HepG2 (cell line): ENCODE data around the gene TSPAN31. TPM values are rescaled to one million over a fixed set of nuclear protein-coding genes. Genes with fewer than 3 reads are reported as not detected.

Experiments used
- ASH2L ChIP-seq: fragments of 300-600, 200-600 bp; sonication (generic); IDR thresholded peaks from 2 replicates; pipeline ENCODE4 v1.7.0; 2017; ENCODE audit warnings: low read depth, mild to moderate bottlenecking, moderate library complexity, mixed read lengths, low read length; ENCODE audit not compliant: insufficient read length
- BORCS8-MEF2B ChIP-seq: sonication (generic); formaldehyde crosslinking; IDR thresholded peaks from 2 replicates; pipeline ENCODE4 v1.8.0; 2022; ENCODE audit warnings: mild to moderate bottlenecking, missing genetic modification reagents
- DPF2 ChIP-seq: sonication (generic); formaldehyde crosslinking; IDR thresholded peaks from 2 replicates; pipeline ENCODE4 v1.4.0; 2020; ENCODE audit warnings: mild to moderate bottlenecking, low read depth, missing genetic modification reagents, borderline replicate concordance
- FOXO1 ChIP-seq: sonication (generic); formaldehyde crosslinking; IDR thresholded peaks from 2 replicates; pipeline ENCODE4 v1.4.0; 2020; ENCODE audit warnings: missing genetic modification reagents
- HCFC1 ChIP-seq: fragments of 150-350 bp; IDR thresholded peaks from 2 replicates; pipeline ENCODE4 v1.6.1; 2014; ENCODE audit warnings: low read depth, low read length
- HNRNPL ChIP-seq: fragments of 200-400 bp; formaldehyde crosslinking; IDR thresholded peaks from 2 replicates; pipeline ENCODE4 v1.6.1; 2017; ENCODE audit warnings: mild to moderate bottlenecking, low read depth, low read length
- IRF2 ChIP-seq: IDR thresholded peaks from 2 replicates; pipeline ENCODE4 v1.6.1; 2018; ENCODE audit warnings: missing genetic modification reagents, missing compliant biosample characterization
- MAZ ChIP-seq, 2 experiments: sonication (generic) in 1 of 2; formaldehyde crosslinking in 1 of 2; IDR thresholded peaks; 2 replicates each; pipeline versions ENCODE4 v1.5.0 to v1.6.1; 2012 to 2020; ENCODE audit warnings: low read depth in 2 of 2, mild to moderate bottlenecking in 2 of 2, borderline replicate concordance in 1 of 2, improper control_type of control experiment in 1 of 2, low read length in 1 of 2, missing genetic modification reagents in 1 of 2, moderate library complexity in 1 of 2
- MEIS2 ChIP-seq: sonication (generic); formaldehyde crosslinking; IDR thresholded peaks from 2 replicates; pipeline ENCODE4 v1.9.0; 2021; ENCODE audit warnings: mild to moderate bottlenecking, missing genetic modification reagents
- NFKBIZ ChIP-seq: IDR thresholded peaks from 2 replicates; pipeline ENCODE4 v1.6.1; 2018; ENCODE audit warnings: missing genetic modification reagents, missing compliant biosample characterization
- RNF2 ChIP-seq: fragments of 450-650 bp; conservative IDR thresholded peaks from 2 replicates; pipeline ENCODE4 v1.6.1; 2016; ENCODE audit warnings: low read depth
- SMAD1 ChIP-seq: sonication (generic); formaldehyde crosslinking; IDR thresholded peaks from 2 replicates; pipeline ENCODE4 v1.4.0; 2020; ENCODE audit warnings: missing genetic modification reagents, low read depth, mild to moderate bottlenecking, borderline replicate concordance
- SMC3 ChIP-seq: IDR thresholded peaks from 2 replicates; pipeline ENCODE4 v1.6.1; 2011; ENCODE audit warnings: low read length, improper control_type of control experiment
- TAF15 ChIP-seq: fragments of 200-400 bp; formaldehyde crosslinking; IDR thresholded peaks from one replicate; pipeline ENCODE4 v1.6.1; 2018; ENCODE audit warnings: mild to moderate bottlenecking, low read depth, low read length; ENCODE audit not compliant: poor library complexity, severe bottlenecking
- ZFP41 ChIP-seq: sonication (generic); formaldehyde crosslinking; IDR thresholded peaks from 2 replicates; pipeline ENCODE4 v1.4.0; 2020; ENCODE audit warnings: mild to moderate bottlenecking, missing genetic modification reagents, borderline replicate concordance
- ZMAT3 ChIP-seq: sonication (generic); formaldehyde crosslinking; conservative IDR thresholded peaks from 2 replicates; pipeline ENCODE4 v1.7.0; 2021; ENCODE audit warnings: missing genetic modification reagents
- ZNF10 ChIP-seq: sonication (generic); formaldehyde crosslinking; IDR thresholded peaks from 2 replicates; pipeline ENCODE4 v1.4.0; 2020; ENCODE audit warnings: mild to moderate bottlenecking, low read depth, missing genetic modification reagents, borderline replicate concordance
- ZNF34 ChIP-seq: sonication (generic); formaldehyde crosslinking; IDR thresholded peaks from 2 replicates; pipeline ENCODE4 v1.4.0; 2020; ENCODE audit warnings: mild to moderate bottlenecking, missing genetic modification reagents, borderline replicate concordance
- ZNF382 ChIP-seq: sonication (generic); formaldehyde crosslinking; IDR thresholded peaks from 2 replicates; pipeline ENCODE4 v1.5.0; 2020; ENCODE audit warnings: missing genetic modification reagents, mild to moderate bottlenecking, borderline replicate concordance
- ZNF546 ChIP-seq: sonication (generic); formaldehyde crosslinking; conservative IDR thresholded peaks from 2 replicates; pipeline ENCODE4 v1.8.1; 2023; ENCODE audit warnings: mild to moderate bottlenecking, missing genetic modification reagents
- ZNF619 ChIP-seq: sonication (generic); formaldehyde crosslinking; IDR thresholded peaks from 2 replicates; pipeline ENCODE4 v1.4.0; 2020; ENCODE audit warnings: mild to moderate bottlenecking, missing genetic modification reagents
- polyA plus RNA-seq, 8 experiments: library from polyadenylated mRNA; depleted of rRNA in 3 of 8; stranded (reverse) in 7 of 8; unstranded in 1 of 8; fragments of >200 nt; fragmentation: Illumina TruSeq in 4 of 8; extraction: Trizol in 4 of 8; gene quantifications; 2 replicates each; pipeline versions ENCODE4 v1.2.1 to v1.2.3, GENCODE V29; 2011 to 2016; ENCODE audit warnings: low read depth in 4 of 8, missing spikeins in 1 of 8, mixed read lengths in 1 of 8; ENCODE audit not compliant: insufficient read depth in 1 of 8
- total RNA-seq, 5 experiments: library from RNA; depleted of rRNA; stranded (reverse); fragments of >200 nt; fragmentation: Illumina TruSeq; extraction: Trizol; gene quantifications; 2 replicates each; pipeline ENCODE4 v1.2.3, GENCODE V29; 2016; ENCODE audit warnings: low read depth in 1 of 5
- TF ChIP-seq, protein P1 (sequence below): sonication (generic); formaldehyde crosslinking; IDR thresholded peaks from 2 replicates; pipeline ENCODE4 v1.4.0; 2020; ENCODE audit warnings: missing genetic modification reagents
- TF ChIP-seq, protein P2 (sequence below): IDR thresholded peaks from 2 replicates; pipeline ENCODE4 v1.6.1; 2016; ENCODE audit warnings: missing compliant biosample characterization, missing genetic modification reagents, borderline replicate concordance
- TF ChIP-seq, protein P3 (sequence below), 2 experiments: sonication (generic) in 1 of 2; formaldehyde crosslinking in 1 of 2; IDR thresholded peaks; 2 replicates each; pipeline versions ENCODE4 v1.4.0 to v1.6.1; 2018 to 2020; ENCODE audit warnings: missing genetic modification reagents in 2 of 2, borderline replicate concordance in 1 of 2, low read depth in 1 of 2, mild to moderate bottlenecking in 1 of 2, missing biosample characterization in 1 of 2

Gene TSPAN31
- total and polyA plus RNA-seq, 2 of the 13 experiments (the other 11 are each of a cell fraction or from before 2014, with no cell fraction given), result 10.4 to 24.6 TPM

DNA sequence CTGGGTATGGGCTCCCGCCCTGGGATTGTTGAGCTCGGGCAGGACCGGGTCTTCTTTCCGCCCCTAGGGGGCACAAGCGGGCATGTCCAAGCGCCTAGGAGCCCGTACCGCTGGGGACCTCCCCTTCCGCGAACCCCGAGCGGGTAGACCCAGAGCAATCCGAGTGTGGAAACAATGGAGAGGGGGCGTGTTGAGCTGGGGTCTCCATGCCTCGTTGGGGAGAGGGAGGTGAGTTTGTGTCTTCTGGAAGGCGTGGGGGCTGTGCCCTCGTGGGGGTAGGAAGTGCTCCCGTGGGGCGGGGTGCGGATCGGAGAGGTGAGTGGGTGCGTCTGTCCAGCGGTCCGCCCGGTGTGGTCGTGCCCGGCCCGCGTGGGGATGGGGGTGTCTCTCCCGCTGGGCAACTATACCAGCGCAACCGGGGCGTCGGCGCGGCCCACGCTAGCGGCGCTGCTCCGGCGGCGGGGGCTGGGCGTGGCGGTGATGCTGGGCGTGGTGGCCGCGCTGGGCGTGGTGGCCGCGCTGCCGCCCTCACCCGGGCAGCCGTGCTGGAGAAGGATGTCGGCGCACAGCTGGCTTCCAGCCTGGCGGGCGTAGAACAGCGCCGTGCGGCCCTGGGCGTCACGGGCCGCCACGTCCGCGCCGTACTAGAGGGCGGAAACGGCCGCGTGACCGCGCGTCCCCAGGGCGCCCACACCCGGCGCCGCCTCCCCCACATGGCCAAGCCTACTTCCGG, 18.5 kb upstream of the TSPAN31 start (continued):
- TF ChIP-seq IRF2 (peak; percentile 41; the same call in 1 of the 2 replicates), TAF15 (no peak), FOXO1 (CRISPR knock-in tag) (0 out of 2 replicates have a peak, but pooled peaks have one; percentile 32), ZNF619 (CRISPR knock-in tag) (0 out of 2 replicates have a peak, but pooled peaks have one; percentile 71), HNRNPL (peak; percentile 71), HCFC1 (no peak), MEIS2 (CRISPR knock-in tag) (peak; percentile 21; the same call in 1 of the 2 replicates), ZNF382 (CRISPR knock-in tag) (no peak), ASH2L (peak; percentile 62), DPF2 (CRISPR knock-in tag) (no peak), NFKBIZ (CRISPR knock-in tag) (no peak; the same call in 1 of the 2 replicates), ZFP41 (CRISPR knock-in tag) (no peak), BORCS8-MEF2B (CRISPR knock-in tag) (0 out of 2 replicates have a peak, but pooled peaks have one; percentile 3), SMC3 (0 out of 2 replicates have a peak, but pooled peaks have one; percentile 20), ZNF546 (no peak), ZNF34 (0 out of 2 replicates have a peak, but pooled peaks have one; percentile 38), ZNF10 (CRISPR knock-in tag) (no peak), RNF2 (no peak), MAZ (IDR thresholded peaks at IDR 0.05; ENCODE audit: borderline replicate concordance, low read depth, low read length) (0 out of 2 replicates have a peak, but pooled peaks have one; percentile 22), MAZ (CRISPR knock-in tag; IDR thresholded peaks at IDR 0.05; ENCODE audit: low read depth) (peak; percentile 83), ZMAT3 (CRISPR knock-in tag) (0 out of 2 replicates have a peak, but pooled peaks have one; percentile 42), SMAD1 (0 out of 2 replicates have a peak, but pooled peaks have one; percentile 25)
- TF ChIP-seq, protein P1, sequence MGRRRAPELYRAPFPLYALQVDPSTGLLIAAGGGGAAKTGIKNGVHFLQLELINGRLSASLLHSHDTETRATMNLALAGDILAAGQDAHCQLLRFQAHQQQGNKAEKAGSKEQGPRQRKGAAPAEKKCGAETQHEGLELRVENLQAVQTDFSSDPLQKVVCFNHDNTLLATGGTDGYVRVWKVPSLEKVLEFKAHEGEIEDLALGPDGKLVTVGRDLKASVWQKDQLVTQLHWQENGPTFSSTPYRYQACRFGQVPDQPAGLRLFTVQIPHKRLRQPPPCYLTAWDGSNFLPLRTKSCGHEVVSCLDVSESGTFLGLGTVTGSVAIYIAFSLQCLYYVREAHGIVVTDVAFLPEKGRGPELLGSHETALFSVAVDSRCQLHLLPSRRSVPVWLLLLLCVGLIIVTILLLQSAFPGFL (CRISPR knock-in tag), result no peak
- TF ChIP-seq, protein P2, sequence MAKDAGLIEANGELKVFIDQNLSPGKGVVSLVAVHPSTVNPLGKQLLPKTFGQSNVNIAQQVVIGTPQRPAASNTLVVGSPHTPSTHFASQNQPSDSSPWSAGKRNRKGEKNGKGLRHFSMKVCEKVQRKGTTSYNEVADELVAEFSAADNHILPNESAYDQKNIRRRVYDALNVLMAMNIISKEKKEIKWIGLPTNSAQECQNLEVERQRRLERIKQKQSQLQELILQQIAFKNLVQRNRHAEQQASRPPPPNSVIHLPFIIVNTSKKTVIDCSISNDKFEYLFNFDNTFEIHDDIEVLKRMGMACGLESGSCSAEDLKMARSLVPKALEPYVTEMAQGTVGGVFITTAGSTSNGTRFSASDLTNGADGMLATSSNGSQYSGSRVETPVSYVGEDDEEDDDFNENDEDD (CRISPR knock-in tag), result peak; percentile 59; the same call in 1 of the 2 replicates
- TF ChIP-seq, protein P3, sequence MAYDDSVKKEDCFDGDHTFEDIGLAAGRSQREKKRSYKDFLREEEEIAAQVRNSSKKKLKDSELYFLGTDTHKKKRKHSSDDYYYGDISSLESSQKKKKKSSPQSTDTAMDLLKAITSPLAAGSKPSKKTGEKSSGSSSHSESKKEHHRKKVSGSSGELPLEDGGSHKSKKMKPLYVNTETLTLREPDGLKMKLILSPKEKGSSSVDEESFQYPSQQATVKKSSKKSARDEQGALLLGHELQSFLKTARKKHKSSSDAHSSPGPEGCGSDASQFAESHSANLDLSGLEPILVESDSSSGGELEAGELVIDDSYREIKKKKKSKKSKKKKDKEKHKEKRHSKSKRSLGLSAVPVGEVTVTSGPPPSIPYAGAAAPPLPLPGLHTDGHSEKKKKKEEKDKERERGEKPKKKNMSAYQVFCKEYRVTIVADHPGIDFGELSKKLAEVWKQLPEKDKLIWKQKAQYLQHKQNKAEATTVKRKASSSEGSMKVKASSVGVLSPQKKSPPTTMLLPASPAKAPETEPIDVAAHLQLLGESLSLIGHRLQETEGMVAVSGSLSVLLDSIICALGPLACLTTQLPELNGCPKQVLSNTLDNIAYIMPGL (CRISPR knock-in tag; IDR thresholded peaks at IDR 0.05; ENCODE audit: borderline replicate concordance in 1 of 2, low read depth in 1 of 2), result peak; percentile 81 to 96
